SKM-1 (cell line): ENCODE data around the gene ZNF511.

ENCODE experiments used
- DNase-seq: peaks from one replicate; lab custom pipeline; 2025; ENCODE audit not compliant: unreplicated experiment; lab: John Stamatoyannopoulos, UW

ZNF511 gene

DNA sequence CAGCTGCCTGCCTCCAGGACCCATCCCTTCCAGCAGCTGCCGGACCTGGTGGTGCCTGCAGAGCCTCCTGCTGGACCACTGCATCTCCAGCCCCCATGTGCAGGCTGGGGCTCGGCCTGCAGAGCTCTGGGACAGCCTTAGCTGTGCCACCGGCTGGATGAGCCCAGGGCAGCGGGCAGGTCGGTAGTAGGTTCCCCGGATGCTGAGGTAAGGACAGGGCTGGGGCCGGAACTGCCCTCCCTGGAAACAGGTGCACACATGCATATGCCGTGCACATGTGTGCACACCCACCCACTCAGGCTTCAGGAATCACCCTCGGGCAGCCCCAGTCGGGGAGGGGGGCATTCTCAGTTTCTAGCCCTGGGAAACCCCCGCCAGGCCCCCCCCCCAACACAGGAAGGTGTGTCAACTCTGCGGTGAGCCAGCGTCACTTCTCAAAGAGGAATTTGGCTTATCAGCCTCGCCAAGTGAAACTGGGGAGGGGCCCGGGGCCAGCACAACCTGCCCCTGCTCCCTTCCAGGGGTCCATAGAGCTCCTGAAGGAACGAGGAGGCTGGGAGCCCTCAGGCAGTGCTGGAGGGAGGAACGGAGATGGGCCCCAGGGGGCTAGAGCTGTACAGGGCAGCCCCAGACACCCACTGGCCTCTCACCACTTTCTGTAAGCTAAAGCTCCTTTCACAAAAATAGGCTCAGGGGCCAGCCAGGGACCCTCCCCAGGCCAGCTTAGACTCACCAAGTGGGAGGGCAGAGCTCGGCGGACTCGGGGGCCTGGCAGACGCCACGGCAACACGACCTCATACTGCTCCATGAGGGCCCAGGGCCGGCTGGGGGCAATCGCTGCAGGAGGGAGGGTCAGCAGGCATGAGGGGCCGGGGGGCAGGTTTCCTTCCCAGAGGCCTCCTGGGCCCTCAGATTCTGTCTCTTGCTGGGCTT, 33.7 kb upstream of the ZNF511 start:
- peak; percentile 26 for DNase-seq

DNA sequence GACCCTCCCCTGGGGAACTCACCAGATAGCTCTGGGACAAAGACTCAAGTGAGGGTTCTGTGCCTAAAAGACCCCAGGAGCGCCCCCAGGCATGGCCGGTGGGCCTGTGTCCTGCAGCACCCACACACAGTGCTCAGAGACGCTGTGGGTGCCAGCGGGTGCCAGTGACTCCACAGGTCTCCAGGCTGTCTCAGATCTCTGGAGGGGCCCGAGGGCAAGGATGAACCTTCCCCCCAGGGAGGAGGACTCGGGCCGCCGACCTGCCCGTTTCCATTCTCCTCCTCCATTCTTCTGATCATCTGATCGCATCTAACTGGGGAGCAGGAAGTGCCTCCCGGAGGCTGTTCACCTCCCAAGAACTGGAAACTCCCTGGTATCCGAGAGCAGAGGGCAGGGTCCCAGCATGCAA, 33.0 kb upstream of the ZNF511 start:
- no peak for DNase-seq

DNA sequence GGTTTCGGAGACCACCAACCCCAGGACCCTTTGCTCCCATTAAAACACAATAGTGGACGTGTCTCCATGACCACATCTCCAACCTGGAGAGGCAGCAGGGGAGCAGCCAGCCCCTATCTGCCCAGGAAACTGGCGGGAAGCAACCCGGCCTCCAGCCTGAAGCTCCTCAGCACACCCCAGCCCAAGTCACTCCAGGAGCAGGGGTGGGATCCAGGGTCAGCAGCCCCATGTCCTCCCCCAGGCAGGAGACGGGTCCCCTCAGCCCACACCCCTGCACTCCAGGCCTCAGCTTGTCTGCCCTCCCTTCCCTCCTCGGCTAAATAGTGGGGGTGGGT, 32.6 kb upstream of the ZNF511 start:
- DNase-seq, result no peak

DNA sequence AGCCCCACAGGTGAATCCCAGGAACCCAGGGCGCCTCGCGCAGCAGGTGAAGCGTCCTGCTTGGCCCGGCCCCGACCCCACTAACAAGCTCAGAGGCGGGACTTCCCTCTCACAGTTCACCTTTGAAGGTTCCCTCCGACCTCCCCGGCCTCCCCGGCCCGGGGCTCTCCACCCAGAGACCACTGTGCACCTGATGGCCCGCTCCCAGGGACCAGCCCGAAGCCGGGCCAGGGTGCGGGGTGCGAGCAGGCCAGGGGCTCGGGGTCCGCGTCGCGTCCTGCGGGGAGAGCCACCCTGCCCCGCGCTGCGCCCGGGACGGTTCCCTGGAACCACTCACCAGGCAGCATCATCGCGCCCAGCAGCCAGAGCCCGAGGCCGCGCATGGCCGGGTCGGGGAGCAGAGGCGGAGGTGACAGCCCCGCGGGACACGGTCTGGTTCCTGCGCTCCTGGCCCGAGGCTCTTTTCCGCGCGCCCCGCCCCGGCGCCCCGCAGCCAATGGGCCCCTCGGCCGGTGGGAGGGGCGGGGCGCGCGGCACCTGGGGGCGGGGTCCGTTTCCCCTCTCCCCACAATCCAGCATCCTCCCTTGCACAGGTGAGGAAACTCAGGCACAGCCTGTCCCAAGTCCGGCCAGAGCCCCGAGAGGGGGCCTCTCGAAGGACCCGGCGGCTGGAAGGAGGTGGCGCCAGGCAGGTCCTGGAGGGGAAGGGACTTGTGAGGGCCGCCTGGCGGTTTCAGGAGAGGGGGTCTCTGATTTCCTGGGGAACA, 32.1 kb upstream of the ZNF511 start, which contains the start of gene ADAM8:
TSS of gene ADAM8 (minus strand) at position 434 of the 767 bp plus-strand sequence. CDS start at position 383, 51 bp downstream.
- DNase-seq, result no peak

DNA sequence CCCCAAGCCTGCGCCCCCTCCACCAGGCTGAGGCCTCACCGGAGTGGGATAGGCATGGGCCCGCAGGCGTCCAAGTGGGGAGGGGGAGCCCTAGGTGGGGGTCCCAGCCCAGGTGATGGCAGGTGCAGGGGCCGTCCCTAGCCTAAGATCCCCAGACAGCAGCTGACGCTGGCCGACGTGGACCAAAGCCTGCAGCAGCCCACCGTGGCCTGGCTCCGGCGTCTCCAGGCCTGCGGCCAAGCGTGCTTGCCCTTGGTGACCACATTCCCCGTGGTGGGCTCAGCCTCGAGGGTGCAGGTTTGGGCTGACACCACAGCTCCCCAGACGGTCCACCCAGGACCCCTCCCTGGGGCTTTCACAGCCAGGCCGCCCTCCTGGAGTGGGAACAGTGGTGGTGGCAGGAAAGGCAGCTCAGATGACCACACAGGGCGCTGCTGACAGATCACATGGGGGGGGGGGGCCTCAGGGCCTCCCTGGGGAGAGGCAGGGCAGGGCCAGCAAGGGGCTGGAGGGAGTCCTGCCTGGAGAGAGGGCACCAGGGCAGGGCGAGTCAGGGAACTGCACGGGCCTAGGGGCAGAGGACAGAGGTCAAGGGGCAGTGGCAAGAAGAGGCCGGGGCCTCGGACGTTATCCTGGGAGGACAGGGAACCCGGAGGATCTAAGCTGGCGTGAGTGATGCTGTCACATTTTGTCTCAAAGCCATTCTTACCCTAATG, 31.3 kb upstream of the ZNF511 start:
- DNase-seq, result no peak

DNA sequence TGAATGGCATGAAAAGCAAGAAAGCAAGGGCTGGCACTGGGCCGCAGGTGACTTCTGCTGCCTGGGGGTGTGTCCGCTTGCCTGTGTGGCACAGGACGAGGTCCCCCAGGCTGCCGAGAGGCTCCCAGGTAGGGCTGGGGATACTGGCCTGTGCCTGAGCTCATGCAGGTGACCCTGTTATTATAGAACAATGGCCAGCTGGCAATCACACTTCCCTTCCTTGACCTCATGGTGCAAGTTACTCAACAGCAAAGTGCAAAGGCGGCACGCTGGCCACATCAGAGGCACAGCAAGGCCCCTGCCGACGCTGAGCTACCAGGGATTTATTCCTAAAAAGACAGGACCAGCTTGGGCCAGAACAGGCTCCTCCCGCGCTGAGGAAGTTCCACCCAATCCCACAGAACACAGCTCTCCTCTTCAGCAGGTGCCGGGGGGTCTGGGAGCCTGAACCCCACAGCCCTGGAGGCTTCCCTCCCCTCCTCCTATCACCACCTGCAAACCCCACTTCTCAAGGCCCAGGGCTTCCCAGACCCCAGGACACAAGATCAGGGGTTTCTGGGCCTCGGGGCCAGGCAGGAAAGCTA, 30.6 kb upstream of the ZNF511 start:
- peak; percentile 30 for DNase-seq

DNA sequence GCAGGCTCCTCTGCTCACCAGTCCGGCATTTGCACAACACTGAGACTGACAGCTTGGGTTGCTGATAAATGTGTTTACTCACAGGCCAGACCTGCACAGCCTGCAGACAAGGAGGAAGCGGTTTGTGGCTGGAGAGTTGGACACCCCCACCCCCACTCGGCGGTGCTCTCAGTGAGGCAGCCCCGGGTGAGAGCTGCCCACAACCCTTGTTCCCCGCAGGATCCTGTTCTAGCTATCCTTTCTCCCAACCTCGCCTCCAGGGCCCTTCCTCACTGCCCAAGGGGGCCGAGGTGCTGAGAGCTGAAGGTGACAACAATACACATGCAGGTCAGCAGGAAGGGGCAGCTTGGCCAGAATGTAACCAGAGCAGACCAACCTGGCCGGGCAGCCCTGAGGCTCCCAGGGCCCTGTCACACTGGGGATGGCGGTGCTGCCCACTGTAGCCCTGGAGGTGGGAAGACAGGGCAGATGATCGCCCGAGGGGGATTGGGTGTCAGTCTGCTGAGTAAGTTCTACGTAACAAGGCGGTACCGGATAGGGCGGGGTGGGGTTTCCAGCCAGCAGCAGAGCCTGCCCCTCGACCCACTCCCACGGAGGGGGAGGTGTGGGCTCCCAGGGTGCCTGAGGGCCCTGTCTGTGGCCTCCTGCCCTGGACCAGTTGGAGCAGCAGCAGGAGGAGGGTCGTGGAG, 30.0 kb upstream of the ZNF511 start:
- peak; percentile 95 for DNase-seq

DNA sequence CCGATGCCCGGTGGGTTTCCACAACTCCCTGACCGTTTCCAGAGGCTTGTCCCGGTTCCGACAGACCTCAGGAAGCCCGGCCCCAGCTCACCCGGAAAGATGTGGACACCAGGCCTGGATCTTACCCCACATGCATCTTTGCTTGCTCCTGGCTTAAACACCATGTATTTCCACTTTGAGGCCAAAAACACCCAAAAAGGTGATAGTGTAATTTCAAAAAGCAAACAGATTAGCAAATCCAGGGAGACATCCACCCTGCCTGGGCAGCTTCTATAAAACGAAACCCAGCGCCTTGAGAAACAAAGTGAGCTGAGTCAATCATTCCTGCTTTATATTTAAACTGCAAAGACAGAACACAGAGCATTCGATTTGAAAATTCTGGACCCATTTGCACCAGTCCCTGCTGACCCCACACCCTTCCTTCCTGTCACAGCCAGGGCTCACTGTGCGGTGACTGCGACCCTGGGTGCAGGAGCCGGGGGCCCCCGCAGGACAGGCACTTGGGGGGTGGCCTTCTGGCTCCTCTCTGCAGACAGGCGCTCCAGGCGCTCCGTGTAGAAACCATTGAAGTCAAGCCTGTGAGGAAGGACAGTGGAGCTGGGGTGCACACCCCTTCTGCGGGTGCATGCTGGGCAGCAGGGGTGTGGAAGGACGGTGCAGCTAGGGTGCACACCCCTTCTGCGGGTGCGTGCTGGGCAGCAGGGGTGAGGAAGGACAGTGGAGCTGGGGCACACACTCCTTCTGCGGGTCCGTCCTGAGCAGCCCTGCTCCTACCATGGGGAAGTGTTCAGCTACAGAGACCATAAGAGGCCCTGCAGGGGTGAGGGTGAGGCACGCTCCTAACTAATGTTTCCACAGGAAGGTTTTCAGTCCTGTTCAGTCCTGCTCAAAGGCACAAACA, 29.1 kb upstream of the ZNF511 start:
- DNase-seq, result peak; percentile 66

DNA sequence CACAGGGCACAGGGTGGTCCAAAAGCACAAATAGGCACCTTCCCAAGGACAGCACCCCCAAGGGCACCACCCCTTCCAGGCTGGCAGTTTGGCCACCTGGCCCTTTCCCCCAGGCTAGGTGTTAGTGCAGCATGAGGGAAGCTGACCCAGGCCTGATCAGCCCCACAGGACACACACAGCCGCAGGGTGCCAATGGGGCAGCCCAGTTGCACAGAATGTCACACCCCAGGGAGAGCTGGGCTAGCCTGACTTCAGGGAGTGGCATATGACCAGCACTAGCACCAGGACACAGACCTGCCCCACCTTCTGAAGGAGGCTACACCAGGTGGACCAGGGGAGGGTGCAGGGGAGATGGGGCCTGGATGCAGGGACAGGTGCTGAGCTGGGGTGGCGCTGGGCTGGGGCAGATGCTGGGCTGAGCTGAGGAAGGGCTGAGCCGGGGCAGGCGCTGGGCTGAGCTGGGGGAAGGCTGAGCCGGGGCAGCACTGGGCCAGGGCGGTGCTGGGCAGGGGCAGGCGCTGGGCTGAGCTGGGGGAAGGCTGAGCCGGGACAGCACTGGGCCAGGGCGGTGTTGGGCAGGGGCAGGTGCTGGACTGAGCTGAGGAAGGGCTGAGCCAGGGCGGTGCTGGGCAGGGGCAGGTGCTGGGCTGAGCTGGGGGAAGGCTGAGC, 28.2 kb upstream of the ZNF511 start:
- DNase-seq, result no peak

DNA sequence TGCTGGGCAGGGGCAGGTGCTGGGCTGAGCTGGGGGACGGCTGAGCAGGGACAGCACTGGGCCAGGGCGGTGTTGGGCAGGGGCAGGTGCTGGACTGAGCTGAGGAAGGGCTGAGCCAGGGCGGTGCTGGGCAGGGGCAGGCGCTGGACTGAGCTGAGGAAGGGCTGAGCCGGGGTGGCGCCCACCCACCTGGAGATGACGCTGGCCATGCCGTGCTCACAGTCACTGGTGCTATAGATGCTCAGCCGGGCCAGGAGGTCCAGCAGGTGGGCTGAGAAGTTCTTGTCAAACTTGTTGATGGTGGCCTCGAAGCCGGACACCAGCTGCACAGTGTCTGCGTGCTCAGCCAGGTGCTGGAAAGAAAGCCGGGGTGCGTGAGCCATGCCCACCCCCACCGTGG, 27.6 kb upstream of the ZNF511 start:
- no peak for DNase-seq

DNA sequence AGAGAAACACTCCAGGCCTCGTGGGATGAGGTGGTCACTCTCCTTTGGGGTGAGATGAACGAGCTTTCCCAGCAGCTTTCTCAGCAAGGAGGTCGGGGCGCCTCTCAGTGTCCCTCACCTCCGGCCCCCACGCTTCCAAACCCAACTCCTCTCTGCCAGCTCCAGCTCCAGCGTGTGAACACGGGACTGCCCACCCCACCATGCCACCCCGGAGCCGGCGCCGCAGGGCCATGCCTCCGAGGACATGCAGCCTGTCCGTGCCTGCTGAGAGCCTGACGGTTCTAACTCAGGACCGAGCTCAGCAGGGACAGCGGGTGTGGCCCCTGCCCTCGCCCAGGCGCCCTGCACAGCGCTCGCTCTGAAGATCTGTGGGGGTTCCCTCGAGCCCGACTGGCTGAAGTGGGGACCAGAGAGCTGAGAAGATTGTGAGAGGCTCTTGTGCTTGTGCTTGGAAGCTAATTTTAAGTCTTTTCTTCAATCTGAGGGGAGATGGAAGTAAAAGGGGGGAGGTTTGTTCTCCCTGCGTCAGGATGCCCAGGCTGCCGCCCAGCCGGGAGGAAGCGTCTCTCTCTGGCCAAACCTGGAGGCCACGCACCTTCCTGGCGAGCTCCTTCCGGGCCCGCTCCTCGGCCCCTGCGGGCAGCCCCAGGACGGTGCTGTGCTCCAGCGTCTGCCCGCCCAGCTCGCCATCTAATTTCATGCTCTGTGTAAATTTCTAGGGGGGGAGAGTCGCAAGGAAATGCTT, 26.9 kb upstream of the ZNF511 start:
- DNase-seq, result no peak

DNA sequence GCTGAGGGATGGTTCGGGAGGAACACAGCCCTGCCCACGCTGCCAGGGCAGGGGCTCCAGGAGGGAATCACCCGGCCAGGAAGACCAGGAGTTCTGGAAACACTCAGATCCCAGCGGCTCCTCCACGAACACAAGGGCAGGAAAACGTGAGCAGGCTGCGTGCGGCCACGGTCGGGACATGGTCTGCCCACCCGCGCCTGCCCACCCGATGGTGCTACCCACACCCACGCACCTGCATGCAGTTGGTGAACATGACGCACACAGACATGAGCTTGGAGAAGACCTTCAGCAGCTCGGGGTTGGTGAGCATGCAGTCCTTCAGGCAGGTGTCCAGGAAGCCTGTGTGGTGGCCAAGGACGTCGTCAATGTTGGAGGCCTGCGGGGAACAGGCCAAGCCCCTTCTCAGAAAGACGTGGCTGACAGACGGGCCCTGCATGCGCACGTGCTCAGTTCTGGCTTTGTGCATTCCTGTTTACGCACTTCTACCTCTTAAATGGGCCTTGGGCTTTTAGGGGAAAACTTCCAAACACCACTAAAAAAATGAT, 25.8 kb upstream of the ZNF511 start:
- no peak for DNase-seq

DNA sequence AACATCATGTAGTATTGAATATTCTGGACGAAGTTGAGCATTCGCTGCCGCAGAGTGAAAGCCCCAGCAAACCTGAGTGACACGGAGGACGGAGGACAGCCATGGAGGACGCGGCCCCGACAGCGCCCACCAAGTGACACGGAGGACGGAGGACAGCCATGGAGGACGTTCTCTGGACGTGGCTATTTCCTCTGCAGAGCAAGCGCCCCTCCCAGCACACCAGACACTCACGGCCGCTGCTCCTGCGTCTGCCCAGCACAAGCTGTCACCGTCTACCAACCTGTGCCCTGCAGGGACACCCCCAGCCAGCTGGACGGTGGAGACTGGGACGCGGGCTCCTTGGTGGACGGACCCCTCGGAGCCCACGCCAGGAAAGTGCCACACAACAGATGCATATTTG, 24.8 kb upstream of the ZNF511 start:
- no peak for DNase-seq

DNA sequence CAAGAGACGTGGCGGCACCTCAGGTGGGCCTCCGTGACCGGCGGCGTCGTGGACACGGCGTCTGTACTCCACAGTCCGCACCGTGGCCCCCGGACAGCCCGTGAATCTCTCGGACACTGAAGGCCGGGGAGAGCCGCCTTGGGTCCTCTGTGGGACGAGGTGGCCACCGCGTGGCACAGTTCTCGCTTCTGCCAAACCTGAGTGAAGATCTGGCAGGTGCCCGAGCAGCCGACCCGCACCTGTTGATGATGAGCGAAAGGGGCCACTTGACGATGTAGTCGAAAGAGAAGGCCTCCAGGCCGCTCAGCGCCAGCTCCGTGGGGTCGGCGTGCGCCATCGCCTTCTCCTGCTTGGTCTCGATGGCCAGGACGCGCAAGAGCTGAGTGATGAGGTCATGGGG, 23.5 kb upstream of the ZNF511 start:
- no peak for DNase-seq

DNA sequence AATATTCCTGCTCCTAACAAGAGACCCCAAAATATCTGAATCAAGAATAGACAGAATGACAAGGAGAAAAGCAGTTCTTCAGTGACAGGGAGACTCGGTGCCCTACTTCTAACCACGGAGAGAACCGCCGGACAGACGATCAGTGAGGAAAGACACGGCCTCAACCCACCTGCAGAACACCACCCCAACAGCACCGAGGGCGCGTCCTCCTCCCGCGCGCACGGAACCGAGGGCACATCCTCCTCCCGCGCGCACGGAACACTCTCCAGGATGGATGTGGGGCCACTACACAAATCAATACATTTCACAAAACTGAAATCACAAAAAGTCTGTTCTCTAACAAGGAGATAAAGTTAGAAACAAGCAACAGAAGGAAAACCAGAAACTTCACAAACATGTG, 22.3 kb upstream of the ZNF511 start:
- DNase-seq, result no peak

DNA sequence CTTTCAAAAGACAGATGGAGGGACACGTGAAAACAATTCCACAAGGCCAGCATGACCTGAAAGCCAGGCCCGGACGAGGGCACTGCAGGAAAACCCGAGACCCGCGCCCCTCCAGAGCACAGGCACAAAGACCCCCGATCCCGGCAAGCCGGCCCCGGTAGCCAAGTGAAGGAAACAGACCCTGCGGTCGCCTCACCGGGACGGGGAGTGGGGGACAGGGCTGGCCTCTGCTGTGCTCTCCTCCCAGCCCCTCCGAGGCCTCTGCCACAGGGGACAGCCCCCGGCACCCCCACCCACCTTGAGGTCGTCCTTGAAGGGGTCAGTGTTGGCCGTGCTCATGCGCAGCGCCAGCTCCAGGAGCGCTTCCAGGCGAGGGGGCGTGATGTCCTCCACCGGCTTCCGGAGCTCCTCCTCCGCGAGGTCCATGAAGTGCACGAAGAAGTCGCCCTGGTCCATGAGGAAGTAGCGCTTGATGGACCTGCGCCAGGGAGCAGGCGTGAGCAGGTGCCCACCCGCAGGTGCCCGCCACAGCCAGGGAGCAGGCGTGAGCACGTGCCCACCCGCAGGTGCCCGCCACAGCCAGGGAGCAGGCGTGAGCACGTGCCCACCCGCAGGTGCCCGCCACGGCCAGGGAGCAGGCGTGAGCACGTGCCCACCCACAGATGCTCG, 20.7 kb upstream of the ZNF511 start:
- no peak for DNase-seq

DNA sequence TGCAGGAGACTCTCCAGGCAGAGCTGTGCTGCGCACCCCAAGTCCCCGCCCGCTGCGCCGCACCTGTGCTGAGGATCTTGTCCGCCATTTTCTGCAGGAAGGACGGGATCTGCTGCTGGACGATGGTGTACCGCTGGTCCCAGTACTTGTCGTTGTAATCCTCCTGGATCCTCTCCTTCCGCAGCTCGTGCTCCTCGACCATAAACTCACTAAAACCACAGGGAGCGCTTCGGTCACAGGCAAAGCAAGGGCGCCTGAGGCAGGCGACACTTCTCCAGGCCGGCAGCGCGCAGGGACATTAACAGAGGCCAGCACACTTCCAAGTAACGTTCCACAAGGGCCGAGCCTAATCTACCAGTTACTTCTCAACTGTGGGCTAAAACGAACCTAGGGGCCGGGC, 19.0 kb upstream of the ZNF511 start:
- DNase-seq, result no peak
